MCF 10A (cell line): ENCODE results near the gene SEMA5A. TPM values are rescaled to one million over a fixed set of nuclear protein-coding genes. Genes with fewer than 3 reads are reported as not detected.

ENCODE experiments used
- BruUV-seq: library from RNA; stranded (reverse); fragments of 400-500 nt; replicated peaks from 2 replicates; lab custom pipeline; 2021; lab: Mats Ljungman, UMichigan
- CTCF ChIA-PET: fragments of 300-600 bp; sonication (Branson Sonifier 250); formaldehyde crosslinking; extraction: SDS; loops from one replicate; lab custom pipeline; 2021; ENCODE audit warnings: antibody characterized with exemption, inconsistent platforms; lab: Yijun Ruan, JAX
- POLR2A ChIA-PET: fragments of 300-600, 350-650 bp; sonication (Branson Sonifier 250); formaldehyde crosslinking; extraction: SDS; loops from one replicate; lab custom pipeline; 2020; ENCODE audit warnings: antibody characterized with exemption, inconsistent platforms; lab: Yijun Ruan, JAX
- DNase-seq: peaks from one replicate; pipeline ENCODE4 v3.0.0-alpha.2; 2018; ENCODE audit not compliant: unreplicated experiment
- H3K27ac Mint-ChIP-seq: one replicate; pipeline ENCODE4 v1.8.0; 2022; ENCODE audit warnings: mild to moderate bottlenecking, low read depth, mixed read lengths; ENCODE audit not compliant: unreplicated experiment
- H3K27me3 Mint-ChIP-seq: one replicate; pipeline ENCODE4 v1.8.0; 2022; ENCODE audit warnings: mixed read lengths; ENCODE audit not compliant: insufficient read depth, unreplicated experiment
- H3K36me3 Mint-ChIP-seq: one replicate; pipeline ENCODE4 v1.8.0; 2022; ENCODE audit warnings: mild to moderate bottlenecking, moderate library complexity, mixed read lengths; ENCODE audit not compliant: insufficient read depth, unreplicated experiment
- H3K4me1 Mint-ChIP-seq: one replicate; pipeline ENCODE4 v1.8.0; 2022; ENCODE audit warnings: mixed read lengths; ENCODE audit not compliant: insufficient read depth, unreplicated experiment
- H3K4me3 Mint-ChIP-seq: one replicate; pipeline ENCODE4 v1.8.0; 2022; ENCODE audit warnings: mild to moderate bottlenecking, moderate library complexity, mixed read lengths; ENCODE audit not compliant: unreplicated experiment
- H3K9me3 Mint-ChIP-seq: one replicate; pipeline ENCODE4 v1.8.0; 2022; ENCODE audit warnings: mixed read lengths; ENCODE audit not compliant: unreplicated experiment
- CTCF ChIP-seq: fragments of 200-600 bp; IDR thresholded peaks from one replicate; pipeline ENCODE4 v1.8.0; 2022; ENCODE audit warnings: antibody characterized with exemption, mild to moderate bottlenecking; ENCODE audit not compliant: unreplicated experiment
- intact Hi-C: fragments of 100-400 bp; cut with micrococcal nuclease; formaldehyde crosslinking; loops from 2 replicates; pipeline ENCODE4 v1.14.1; 2022
- total RNA-seq: library from RNA; stranded (reverse); gene quantifications from 2 replicates; pipeline ENCODE4 v1.2.3, GENCODE V29; 2022

The SEMA5A gene
- total RNA-seq, 1 experiment from 2014 or later = 1.2 TPM

DNA sequence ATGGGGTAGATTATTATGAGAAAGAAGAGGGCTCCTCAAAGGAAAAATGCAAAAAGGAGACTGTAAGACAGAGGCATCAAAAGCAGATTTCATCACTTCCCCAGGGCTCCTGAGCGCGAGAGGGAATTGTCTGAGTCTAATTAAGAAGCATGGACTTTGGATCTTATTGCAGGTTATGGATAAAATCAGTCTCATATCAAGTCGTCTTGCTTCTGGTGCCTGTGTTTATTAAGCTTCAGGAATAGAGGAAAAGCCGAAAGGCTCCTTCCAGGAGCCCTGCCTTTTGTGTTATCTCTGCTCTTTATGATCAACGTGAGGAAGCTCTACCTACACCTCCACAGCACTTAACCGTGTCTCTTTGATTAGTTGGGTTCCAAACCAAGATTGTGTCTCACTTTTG is 25.0 kb upstream of the SEMA5A start:
- no peaks in the 10 kb centered on the region for H3K4me1 Mint-ChIP-seq
- no peaks in the 10 kb centered on the region for H3K36me3 Mint-ChIP-seq
- no TSS peak for BruUV-seq
- H3K27ac Mint-ChIP-seq = no peak overlapping the region
- intact Hi-C loops = no loop called here
- no peaks in the 10 kb centered on the region for H3K9me3 Mint-ChIP-seq
- no peaks in the 10 kb centered on the region for H3K27me3 Mint-ChIP-seq
- no peak for TF ChIP-seq CTCF
- ChIA-PET CTCF (interaction anchor here (0.7 kb wide), 1 partner anchor 23 kb away, joined by 3 read pairs; no protein-coding TSS in a partner anchor), POLR2A (no interaction called here)
- no peak overlapping the region for H3K4me3 Mint-ChIP-seq
- DNase-seq = no peak

DNA sequence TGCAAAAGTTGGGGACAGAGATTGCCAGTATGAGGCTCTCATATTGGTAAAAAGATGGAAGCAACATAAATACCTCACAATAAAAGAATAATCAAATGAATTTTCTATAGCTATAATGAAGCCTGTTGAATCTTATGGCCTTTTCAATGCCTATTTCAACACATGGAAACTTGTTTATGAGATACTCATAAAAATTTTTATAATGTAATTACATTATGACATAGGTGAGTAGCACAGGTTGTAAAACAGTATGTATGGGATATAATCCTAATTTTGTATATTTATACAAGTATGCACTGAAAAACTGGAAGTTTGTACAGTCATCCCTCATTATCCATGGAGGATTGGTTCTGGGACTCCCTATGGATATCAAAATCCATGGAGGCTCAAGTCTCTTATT is 21.2 kb upstream of the SEMA5A start:
- ChIA-PET CTCF (no interaction called here), POLR2A (no interaction called here)
- no peak for TF ChIP-seq CTCF
- H3K27ac Mint-ChIP-seq = no peak overlapping the region
- no peaks in the 10 kb centered on the region for H3K27me3 Mint-ChIP-seq
- no peak for DNase-seq
- no peaks in the 10 kb centered on the region for H3K36me3 Mint-ChIP-seq
- H3K4me1 Mint-ChIP-seq = peaks cover 6% of the 10 kb centered on the region
- no peak overlapping the region for H3K4me3 Mint-ChIP-seq
- no peaks in the 10 kb centered on the region for H3K9me3 Mint-ChIP-seq
- intact Hi-C loops = no loop called here
- no TSS peak for BruUV-seq

DNA sequence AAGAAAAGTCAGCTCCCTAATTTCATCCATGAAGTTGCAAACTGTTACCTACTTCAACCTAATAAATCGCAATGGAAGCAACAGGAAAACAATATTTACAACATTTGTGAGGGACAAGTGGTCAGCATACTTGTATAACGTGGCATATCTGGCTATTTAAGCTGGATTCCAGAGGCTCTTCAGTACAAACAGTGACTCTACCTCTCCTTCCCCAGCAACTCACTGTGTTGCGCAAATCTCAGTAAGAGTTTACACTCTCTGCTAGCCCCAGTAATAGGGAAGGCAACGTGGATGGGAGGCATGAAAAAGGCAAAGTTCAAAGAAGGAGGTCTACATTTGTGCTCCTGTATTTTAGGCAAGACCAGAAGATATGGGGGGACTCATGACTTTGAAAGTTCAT is 18.9 kb upstream of the SEMA5A start:
- Mint-ChIP-seq H3K4me1 (peaks cover 6% of the 10 kb centered on the region), H3K36me3 (no peaks in the 10 kb centered on the region), H3K4me3 (no peak overlapping the region), H3K9me3 (no peaks in the 10 kb centered on the region), H3K27ac (no peak overlapping the region), H3K27me3 (no peaks in the 10 kb centered on the region)
- DNase-seq = no peak
- POLR2A ChIA-PET = no interaction called here
- BruUV-seq = no TSS peak
- intact Hi-C loops = no loop called here
- CTCF ChIA-PET = no interaction called here
- no peak for TF ChIP-seq CTCF

GRCh38 chr5:9562141-9562540 is 16.3 kb upstream of the SEMA5A start:
- no peak for TF ChIP-seq CTCF
- Mint-ChIP-seq H3K9me3 (no peaks in the 10 kb centered on the region), H3K27me3 (no peaks in the 10 kb centered on the region), H3K36me3 (no peaks in the 10 kb centered on the region), H3K27ac (no peak overlapping the region), H3K4me3 (no peak overlapping the region), H3K4me1 (peaks cover 11% of the 10 kb centered on the region)
- ChIA-PET POLR2A (no interaction called here), CTCF (no interaction called here)
- no TSS peak for BruUV-seq
- intact Hi-C loops = no loop called here
- peak; percentile 73 for DNase-seq
